ENCODE data around the gene COX19. TPM values are rescaled to one million over a fixed set of nuclear protein-coding genes. Genes with fewer than 3 reads are reported as not detected.
A peak's percentile ranks its signal among the peaks of the same experiment; 100 is the strongest.

COX19 gene
- total RNA-seq, 1 donor from 2014 or later, result 14.3 TPM

GRCh38 chr7:954330-955238 is 20.8 kb downstream of the COX19 start, which contains the start of gene ADAP1:
TSS of gene ADAP1 (minus strand) at chr7:954680. CDS start at chr7:954477, 203 bp downstream.
- H3K4me3 Mint-ChIP-seq, result peak within 1 kb of the TSS; percentile 84
- no peaks in the 10 kb centered on the region for H3K9me3 Mint-ChIP-seq
- H3K27me3 Mint-ChIP-seq (ENCODE audit: insufficient read depth), result peaks cover 7% of the 10 kb centered on the region
- intact Hi-C loops (cut with micrococcal nuclease), result loop anchor here (1.0 to 10.0 kb wide), 4 partner anchors 20 to 170 kb away; partner anchors contain the start of gene COX19
- H3K27ac Mint-ChIP-seq, result peak within 1 kb of the TSS; percentile 7
- H3K36me3 Mint-ChIP-seq (ENCODE audit: low read depth), result peaks cover 5% of the 10 kb centered on the region
- DNase-seq (ENCODE audit: low spot score), result peak; percentile 41
- no peaks in the 10 kb centered on the region for H3K4me1 Mint-ChIP-seq (ENCODE audit: low read depth)

DNA sequence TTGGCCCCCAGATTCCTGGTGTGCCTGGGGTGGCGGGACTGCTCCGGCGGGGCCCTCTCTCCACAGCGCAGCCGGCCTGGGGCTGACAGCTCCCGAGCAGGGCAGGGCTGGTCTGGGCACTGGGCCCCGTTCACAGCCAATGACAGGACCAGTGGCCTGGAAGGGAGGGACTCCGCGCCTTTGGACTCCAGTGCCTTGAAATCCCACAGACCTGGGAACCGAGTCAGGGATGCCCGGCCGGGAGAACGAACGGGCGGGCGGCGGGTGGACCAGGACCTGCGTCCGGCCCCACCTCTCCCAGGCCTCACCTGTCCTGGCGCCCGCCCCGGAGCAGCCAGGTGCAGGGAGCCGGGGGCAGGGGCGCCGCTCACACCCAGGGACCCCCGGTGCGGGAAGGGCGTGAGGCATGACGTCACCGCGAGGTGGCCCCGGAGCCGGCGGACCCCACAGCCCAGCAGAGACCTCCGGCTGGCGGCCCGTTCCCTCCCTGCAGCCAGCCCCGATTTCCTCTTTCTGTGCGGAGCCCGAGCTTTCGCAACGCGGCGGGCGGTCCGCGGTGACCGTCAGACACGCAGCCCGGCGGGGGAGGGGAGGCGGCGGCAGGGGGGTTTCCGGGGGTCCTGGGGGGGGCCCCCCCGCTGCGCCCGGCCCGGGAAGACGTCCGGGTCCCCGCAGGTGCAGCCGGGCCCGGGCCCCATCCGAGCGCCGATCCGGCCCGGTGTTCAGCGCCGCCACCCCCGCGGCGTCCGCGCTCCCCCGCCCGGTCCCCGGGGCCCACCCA is 21.6 kb downstream of the COX19 start:
- Mint-ChIP-seq H3K36me3 (ENCODE audit: low read depth) (peaks cover 6% of the 10 kb centered on the region), H3K27ac (no peak overlapping the region), H3K4me3 (peak overlapping the region; percentile 56), H3K4me1 (ENCODE audit: low read depth) (no peaks in the 10 kb centered on the region), H3K9me3 (no peaks in the 10 kb centered on the region), H3K27me3 (ENCODE audit: insufficient read depth) (peaks cover 7% of the 10 kb centered on the region)
- intact Hi-C loops (cut with micrococcal nuclease), result loop anchor here (1.0 to 10.0 kb wide), 4 partner anchors 21 to 169 kb away; partner anchors contain the start of gene COX19
- no peak for DNase-seq (ENCODE audit: low spot score)

GRCh38 chr7:952548-953441 is 22.6 kb downstream of the COX19 start:
- peak overlapping the region; percentile 58 for H3K4me3 Mint-ChIP-seq
- peaks cover 7% of the 10 kb centered on the region for H3K27me3 Mint-ChIP-seq (ENCODE audit: insufficient read depth)
- intact Hi-C loops (cut with micrococcal nuclease), result loop anchor here (10.0 kb wide), 1 partner anchor 168 kb away; no protein-coding TSS in a partner anchor
- no peaks in the 10 kb centered on the region for H3K9me3 Mint-ChIP-seq
- peaks cover 6% of the 10 kb centered on the region for H3K36me3 Mint-ChIP-seq (ENCODE audit: low read depth)
- DNase-seq (ENCODE audit: low spot score), result no peak
- no peaks in the 10 kb centered on the region for H3K4me1 Mint-ChIP-seq (ENCODE audit: low read depth)
- peak overlapping the region; percentile 40 for H3K27ac Mint-ChIP-seq

GRCh38 chr7:951881-952547 is 23.3 kb downstream of the COX19 start:
- peaks cover 6% of the 10 kb centered on the region for H3K36me3 Mint-ChIP-seq (ENCODE audit: low read depth)
- DNase-seq (ENCODE audit: low spot score), result no peak
- intact Hi-C loops (cut with micrococcal nuclease), result loop anchor here (10.0 kb wide), 1 partner anchor 167 kb away; no protein-coding TSS in a partner anchor
- no peaks in the 10 kb centered on the region for H3K9me3 Mint-ChIP-seq
- peaks cover 7% of the 10 kb centered on the region for H3K27me3 Mint-ChIP-seq (ENCODE audit: insufficient read depth)
- no peaks in the 10 kb centered on the region for H3K4me1 Mint-ChIP-seq (ENCODE audit: low read depth)
- H3K4me3 Mint-ChIP-seq, result peak overlapping the region; percentile 58
- no peak overlapping the region for H3K27ac Mint-ChIP-seq

DNA sequence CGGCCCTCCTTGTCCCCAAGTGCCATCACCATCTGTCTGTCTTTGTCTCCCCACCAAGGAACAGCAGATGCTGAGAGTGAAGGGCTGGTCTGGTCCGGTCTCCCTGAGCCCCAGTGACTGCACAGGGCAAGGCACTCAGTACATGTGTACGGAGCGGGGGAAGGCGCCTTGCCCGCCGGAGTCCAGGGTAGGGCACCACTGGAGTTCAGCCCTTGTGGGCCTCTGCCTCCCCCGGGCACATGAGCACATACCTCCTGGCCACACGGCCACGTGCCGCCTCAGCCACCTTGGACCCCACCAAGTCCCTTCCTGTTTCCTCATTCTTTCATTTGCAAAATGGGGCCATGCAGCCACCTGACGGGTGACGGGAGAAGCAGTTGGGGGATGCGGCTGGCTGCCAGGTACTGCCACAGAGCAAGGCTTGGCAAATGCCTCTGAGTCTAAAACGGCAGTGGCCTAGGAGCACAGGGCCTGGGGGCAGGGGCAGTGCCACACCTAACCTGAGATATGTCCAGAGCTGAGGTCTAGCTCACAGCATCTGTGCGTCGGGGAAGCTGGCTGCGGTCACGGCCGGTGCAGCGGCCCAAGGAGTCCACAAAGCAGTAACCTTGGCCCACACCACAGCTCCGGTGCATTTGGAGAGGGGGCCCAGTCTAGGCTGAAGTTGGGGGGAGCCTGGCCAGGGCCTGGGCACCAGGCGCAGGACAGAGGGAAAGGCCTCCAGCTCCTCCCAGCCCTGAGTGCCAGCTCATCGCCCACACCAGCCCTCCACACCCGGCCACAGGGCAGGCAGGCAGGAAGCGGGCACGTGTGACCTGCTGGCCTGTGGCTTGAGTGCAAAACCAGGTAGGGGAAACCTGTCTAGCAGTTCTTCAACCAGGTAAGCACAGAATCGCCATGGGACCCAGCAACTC is 26.1 kb downstream of the COX19 start:
- Mint-ChIP-seq H3K36me3 (ENCODE audit: low read depth) (peaks cover 6% of the 10 kb centered on the region), H3K4me3 (no peak overlapping the region)

DNA sequence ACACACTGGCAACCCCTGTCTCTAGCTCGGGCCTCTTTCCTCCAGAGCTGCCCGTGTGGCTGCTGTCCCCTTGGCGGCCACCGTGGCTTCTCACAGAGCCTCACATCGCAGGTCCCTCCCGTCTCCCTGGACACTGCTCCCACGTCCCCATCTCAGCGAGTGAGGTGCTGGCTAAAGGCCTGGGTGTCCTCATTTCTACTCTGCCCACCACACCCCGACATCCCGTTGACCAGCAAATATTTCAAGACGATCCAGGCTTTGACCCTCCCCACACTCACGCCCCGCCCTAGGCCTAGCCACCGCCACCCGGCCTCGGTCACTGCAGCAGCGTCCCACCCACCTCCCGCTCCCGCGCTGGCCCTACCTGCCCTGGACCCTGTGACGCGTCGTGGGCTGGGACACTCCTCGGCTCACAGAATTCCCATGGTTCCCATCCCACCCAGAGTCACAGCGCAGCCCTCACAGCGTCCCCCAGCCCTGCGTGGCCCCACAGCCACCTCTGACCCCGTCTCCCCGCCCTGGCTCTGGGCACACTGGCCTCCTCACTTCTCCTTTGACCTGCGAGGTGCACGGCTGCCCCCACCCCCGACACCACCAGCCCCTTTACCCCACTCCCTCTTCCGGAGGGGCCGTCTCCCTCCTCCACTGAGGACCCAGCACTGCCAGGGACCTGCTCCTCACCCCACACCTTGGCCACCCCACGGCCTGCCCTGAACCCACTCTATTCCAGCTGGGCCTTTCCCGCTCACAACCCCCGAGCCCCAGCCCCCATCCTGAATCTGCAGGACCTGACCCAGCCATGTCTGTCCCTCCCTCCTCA is 27.7 kb downstream of the COX19 start:
- Mint-ChIP-seq H3K4me3 (no peak overlapping the region), H3K9me3 (no peaks in the 10 kb centered on the region), H3K27me3 (ENCODE audit: insufficient read depth) (peaks cover 1% of the 10 kb centered on the region), H3K36me3 (ENCODE audit: low read depth) (peaks cover 6% of the 10 kb centered on the region), H3K27ac (no peak overlapping the region), H3K4me1 (ENCODE audit: low read depth) (no peaks in the 10 kb centered on the region)
- no peak for DNase-seq (ENCODE audit: low spot score)
- intact Hi-C loops (cut with micrococcal nuclease), result no loop called here

More for the DNA sequence above, 26.1 kb downstream of the COX19 start:
- Mint-ChIP-seq H3K27ac (peak overlapping the region; percentile 12), H3K4me1 (ENCODE audit: low read depth) (no peaks in the 10 kb centered on the region), H3K9me3 (no peaks in the 10 kb centered on the region), H3K27me3 (ENCODE audit: insufficient read depth) (peaks cover 2% of the 10 kb centered on the region)
- intact Hi-C loops (cut with micrococcal nuclease), result no loop called here
- DNase-seq (ENCODE audit: low spot score), result no peak

GRCh38 chr7:946256-946996 is 28.9 kb downstream of the COX19 start:
- Mint-ChIP-seq H3K4me1 (ENCODE audit: low read depth) (peaks cover 7% of the 10 kb centered on the region), H3K4me3 (no peak overlapping the region), H3K27ac (no peak overlapping the region), H3K36me3 (ENCODE audit: low read depth) (peaks cover 11% of the 10 kb centered on the region), H3K27me3 (ENCODE audit: insufficient read depth) (no peaks in the 10 kb centered on the region), H3K9me3 (peaks cover 6% of the 10 kb centered on the region)
- intact Hi-C loops (cut with micrococcal nuclease), result no loop called here
- DNase-seq (ENCODE audit: low spot score), result no peak

DNA sequence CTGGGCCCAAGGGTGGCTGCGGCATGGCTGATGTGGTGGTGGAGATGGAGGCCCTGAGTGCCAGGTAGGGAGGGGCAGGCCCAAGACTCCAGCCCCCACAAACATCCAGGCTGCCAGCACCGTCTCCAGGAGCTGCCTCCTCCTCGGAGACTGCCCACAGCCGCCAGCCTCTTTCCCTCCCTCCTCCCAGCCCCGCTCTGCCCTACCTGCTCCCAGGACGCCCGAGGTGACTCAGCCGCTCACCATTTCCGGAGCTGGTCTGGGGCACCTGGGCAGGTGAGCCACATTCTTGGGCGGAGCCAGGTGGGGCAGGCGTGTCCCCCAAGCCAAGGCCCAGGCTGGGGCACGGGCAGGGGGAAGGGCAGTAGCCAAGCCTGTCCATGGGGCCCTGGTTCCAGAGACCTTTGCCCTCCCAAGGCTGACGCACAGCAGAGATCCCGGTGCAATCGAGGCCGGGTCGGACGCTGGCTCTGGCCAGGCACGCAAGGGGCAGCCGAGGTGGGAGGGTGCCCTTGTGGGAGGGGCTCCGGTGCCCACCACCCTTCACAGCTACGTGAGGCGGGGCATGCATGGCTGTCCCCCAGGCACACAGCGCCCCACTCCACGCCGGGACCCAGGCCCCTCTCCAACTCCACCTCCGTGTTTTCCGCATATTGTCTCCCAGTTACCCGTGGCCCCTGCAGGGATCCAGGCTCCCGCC is 29.6 kb downstream of the COX19 start:
- intact Hi-C loops (cut with micrococcal nuclease), result no loop called here
- H3K4me3 Mint-ChIP-seq, result no peak overlapping the region
- no peaks in the 10 kb centered on the region for H3K27me3 Mint-ChIP-seq (ENCODE audit: insufficient read depth)
- peaks cover 14% of the 10 kb centered on the region for H3K4me1 Mint-ChIP-seq (ENCODE audit: low read depth)
- no peak overlapping the region for H3K27ac Mint-ChIP-seq
- no peak for DNase-seq (ENCODE audit: low spot score)
- peaks cover 14% of the 10 kb centered on the region for H3K36me3 Mint-ChIP-seq (ENCODE audit: low read depth)
- H3K9me3 Mint-ChIP-seq, result peaks cover 14% of the 10 kb centered on the region

DNA sequence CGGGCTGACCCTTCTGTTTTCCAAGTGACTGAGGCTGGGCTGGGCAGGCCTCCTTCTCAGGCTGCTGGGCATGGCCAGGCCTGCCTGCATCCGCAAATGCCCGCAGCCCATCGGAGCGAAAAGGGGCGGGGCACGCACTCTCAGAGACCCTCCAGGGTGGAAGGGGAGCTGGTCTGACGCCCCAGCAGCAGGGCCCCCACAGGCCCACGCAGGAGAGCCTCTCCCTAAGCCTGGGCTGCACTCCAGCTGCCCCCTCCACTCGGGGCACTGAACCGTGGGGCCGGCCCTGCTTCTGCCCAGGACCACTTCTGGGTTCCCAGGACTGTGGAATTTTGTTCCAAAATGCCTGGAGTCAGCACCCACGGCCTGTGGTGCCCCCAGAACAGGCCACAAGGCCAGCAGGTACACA is 30.2 kb downstream of the COX19 start:
- no peak for DNase-seq (ENCODE audit: low spot score)
- Mint-ChIP-seq H3K27me3 (ENCODE audit: insufficient read depth) (no peaks in the 10 kb centered on the region), H3K27ac (no peak overlapping the region), H3K4me1 (ENCODE audit: low read depth) (peaks cover 20% of the 10 kb centered on the region), H3K36me3 (ENCODE audit: low read depth) (peaks cover 13% of the 10 kb centered on the region), H3K9me3 (peaks cover 19% of the 10 kb centered on the region), H3K4me3 (no peak overlapping the region)
- intact Hi-C loops (cut with micrococcal nuclease), result no loop called here

DNA sequence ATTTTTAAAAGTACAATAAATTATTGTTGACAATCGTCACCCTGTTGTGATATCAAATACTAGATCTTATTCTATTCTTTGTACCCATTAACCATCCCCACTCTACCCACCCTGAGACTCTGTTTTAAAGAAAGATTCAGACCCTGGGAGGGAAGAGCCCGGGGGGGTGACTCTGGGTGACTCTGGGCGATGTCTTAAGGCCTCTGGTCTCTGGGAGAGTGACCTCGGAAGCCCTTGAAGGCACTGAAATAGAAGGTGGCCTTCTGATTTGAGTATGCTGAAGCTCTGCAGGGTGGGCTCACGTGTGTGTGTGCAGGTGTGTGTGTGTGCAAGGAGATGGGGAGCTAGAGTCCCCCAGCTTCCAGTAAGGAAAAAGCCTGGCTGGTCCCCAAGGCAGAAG is 30.6 kb downstream of the COX19 start:
- intact Hi-C loops (cut with micrococcal nuclease), result no loop called here
- H3K4me3 Mint-ChIP-seq, result no peak overlapping the region
- peaks cover 23% of the 10 kb centered on the region for H3K9me3 Mint-ChIP-seq
- no peak overlapping the region for H3K27ac Mint-ChIP-seq
- DNase-seq (ENCODE audit: low spot score), result no peak
- peaks cover 15% of the 10 kb centered on the region for H3K36me3 Mint-ChIP-seq (ENCODE audit: low read depth)
- no peaks in the 10 kb centered on the region for H3K27me3 Mint-ChIP-seq (ENCODE audit: insufficient read depth)
- peaks cover 24% of the 10 kb centered on the region for H3K4me1 Mint-ChIP-seq (ENCODE audit: low read depth)
